DMS53 treated with DMSO at 0.1 percent for 48 hours (cell line): ENCODE results near the gene GSG1.

Experiments
- DNase-seq: peaks from one replicate; lab custom pipeline; 2025; ENCODE audit not compliant: unreplicated experiment; lab: John Stamatoyannopoulos, UW

Gene GSG1

GRCh38 chr12:13103391-13104033 lies at the start of gene GSG1:
Gene GSG1 (minus strand): TSS chr12:13103667. CDS start chr12:13103512, 155 bp downstream.
- DNase-seq, result no peak

DNA sequence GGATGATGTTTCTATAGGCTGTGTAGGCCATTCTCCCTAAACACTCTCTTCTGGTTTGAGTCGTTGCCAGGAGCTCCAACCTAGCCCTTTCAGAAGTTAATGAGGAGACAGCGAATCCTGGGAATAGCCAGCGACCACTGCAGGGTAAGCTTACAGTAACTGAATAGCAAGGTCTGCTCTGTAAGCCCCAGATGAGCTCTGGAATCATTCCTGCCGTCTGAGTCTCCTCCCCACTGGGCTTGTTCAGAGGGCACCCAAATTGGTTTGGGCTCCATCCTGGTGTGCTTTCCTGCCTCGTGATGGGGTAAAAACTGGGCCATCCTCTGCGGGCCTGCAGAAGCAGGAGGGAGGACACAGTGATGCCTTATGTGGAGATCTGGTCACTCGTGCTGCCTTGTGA lies 49.7 kb upstream of the GSG1 start:
- DNase-seq, result no peak

GRCh38 chr12:13152756-13153155 lies 49.3 kb upstream of the GSG1 start:
- no peak for DNase-seq

DNA sequence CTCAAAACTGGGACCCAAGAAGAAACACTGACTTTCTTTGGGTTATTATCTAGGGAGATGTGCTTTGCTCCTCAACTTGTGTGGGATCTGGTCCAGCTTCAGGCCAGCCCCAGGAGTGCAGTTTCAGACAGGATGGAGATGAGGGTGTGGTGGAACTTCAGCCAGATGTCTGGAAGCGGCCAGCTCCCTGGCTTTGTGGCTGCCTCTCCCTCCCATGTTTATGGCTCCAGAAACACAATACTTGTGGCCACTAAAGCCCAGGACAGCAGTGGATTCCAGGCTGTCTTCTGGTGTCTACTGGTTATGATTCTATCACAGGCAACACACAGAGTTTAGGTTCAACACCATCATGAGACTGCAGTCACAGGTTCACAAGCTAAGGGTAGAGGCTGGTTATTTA lies 48.8 kb upstream of the GSG1 start:
- no peak for DNase-seq

GRCh38 chr12:13149411-13149810 lies 45.9 kb upstream of the GSG1 start:
- DNase-seq, result no peak

DNA sequence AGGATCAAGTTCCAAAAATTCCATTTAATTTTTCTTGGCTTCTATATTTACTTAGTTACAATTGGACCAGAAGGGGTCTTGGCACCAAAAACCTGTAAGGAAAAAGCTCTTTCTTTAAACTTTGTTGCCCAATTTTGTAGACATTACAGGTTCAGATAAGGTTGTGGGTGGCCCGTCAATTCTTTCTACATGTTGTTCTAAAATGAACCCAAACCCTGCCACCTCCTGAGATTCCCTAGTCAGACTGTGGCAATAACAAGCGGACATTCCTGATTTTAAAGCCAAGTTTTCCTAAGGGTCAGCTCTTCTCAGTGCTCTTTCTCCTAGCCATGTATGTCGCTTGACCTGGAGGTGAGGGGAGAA lies 45.0 kb upstream of the GSG1 start:
- no peak for DNase-seq

DNA sequence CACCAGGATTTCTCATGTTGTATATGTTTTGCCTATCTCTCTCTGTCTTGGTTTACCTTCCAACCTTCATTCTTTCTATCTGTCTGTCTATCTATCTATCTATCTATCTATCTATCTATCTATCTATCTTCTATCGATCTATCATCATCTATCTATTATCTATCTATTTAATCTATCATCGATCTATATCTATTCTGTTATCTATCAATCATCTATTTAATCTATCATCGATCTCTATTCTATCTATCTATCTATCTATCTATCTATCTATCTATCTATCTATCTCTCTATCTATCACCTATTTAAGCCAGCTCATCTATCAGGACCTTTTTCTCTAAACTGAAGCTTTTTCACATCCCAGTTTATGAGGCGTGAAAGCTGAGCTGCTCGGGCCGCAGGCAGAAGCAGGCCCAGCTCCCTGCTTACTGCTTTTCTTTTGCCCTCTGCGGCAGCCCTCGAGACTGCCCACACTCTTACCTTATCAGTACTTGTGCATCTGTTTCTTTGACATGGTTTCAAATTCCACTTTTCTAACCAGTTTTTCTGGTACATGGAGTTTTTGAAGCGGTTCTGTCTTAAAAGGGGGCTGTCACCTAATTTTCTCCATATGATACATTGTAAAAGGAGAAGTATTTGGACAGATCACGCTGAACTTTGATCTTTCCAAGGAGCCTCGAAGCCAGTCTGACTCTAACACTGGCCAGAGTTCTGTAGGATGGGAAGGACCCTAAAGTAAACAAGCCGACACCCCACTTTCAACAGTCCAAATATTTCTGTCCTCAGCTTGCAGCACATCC lies 44.4 kb upstream of the GSG1 start:
- no peak for DNase-seq

DNA sequence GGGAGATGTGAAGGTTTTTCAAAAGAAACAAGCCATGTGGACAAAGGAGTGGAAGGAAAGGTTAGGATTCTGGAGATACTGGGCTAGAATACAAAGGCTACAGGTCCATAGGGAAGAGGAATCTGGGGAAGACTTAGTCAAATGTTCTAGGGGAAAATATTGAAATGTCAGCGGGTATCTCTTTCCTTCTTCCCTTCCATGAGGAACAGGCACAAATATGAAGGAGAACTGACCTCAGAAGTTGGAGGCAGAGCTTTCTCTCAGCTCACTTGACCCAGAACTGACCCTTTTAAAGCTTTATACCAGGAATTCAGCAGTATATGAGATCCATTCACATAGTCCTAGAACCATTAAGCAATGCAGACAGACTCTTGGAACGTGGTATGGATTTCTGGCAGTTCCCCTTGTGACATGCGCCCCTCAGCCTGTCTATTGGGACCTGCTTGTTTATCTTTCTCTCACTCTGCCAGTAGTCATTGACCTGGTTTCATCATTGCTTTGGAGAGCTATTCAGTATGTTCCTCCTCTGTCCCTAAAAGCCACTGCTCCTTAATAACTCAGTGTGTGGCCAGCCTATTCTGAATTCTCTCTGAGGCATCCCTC lies 43.0 kb upstream of the GSG1 start:
- DNase-seq, result no peak

DNA sequence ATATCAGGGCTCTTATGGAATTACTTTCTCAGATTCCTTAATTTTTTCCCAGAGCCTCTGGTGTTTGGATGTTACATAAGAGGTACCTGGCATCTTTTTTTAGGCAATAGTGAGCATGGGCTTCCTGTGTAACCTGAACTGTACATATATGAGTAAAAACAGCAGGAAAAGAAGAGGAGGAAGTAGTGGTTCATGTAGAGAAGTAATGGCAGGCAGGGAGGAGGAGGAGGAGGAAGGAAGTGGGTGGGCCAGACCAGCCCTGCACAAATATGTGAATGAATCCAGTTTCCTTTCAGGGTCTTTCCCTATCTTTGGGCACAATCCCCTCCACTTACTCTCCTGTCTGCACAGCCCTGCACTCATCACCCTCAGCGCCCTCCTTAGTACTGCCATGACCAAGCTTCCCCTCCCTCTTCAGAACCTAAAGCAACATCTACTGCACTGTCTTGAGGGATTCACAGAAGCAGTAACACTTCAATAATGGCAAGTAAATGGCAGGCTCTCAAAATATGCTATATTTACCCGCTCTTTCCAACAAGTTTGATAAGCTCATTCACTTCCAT lies 40.9 kb upstream of the GSG1 start:
- no peak for DNase-seq

- DNase-seq, result no peak
Measured at GRCh38 chr12:13142747-13143146, 39.3 kb upstream of the GSG1 start.

DNA sequence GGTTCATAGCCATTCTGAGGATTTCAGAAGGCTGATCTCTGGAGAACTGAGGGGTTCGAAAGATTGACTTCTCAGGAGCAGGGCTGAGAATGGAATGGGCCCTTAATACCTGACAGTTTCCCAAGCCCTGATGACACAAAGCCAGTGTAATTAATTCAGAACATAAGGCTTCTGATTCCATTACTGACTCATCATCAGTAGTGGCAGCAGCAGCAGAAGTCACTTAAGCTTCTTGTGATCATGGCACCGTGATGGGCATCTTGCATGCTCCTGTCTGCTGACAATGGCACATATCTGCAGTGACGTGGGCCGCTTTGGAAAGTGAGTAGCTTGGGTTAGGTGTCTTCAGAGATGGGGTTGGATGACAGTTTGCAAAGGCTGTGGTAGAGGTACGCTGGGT lies 38.2 kb upstream of the GSG1 start:
- DNase-seq, result no peak

- DNase-seq, result no peak
Measured at GRCh38 chr12:13135371-13136178, 32.1 kb upstream of the GSG1 start.

GRCh38 chr12:13133886-13134285 lies 30.4 kb upstream of the GSG1 start:
- no peak for DNase-seq

GRCh38 chr12:13130981-13131380 lies 27.5 kb upstream of the GSG1 start:
- no peak for DNase-seq

DNA sequence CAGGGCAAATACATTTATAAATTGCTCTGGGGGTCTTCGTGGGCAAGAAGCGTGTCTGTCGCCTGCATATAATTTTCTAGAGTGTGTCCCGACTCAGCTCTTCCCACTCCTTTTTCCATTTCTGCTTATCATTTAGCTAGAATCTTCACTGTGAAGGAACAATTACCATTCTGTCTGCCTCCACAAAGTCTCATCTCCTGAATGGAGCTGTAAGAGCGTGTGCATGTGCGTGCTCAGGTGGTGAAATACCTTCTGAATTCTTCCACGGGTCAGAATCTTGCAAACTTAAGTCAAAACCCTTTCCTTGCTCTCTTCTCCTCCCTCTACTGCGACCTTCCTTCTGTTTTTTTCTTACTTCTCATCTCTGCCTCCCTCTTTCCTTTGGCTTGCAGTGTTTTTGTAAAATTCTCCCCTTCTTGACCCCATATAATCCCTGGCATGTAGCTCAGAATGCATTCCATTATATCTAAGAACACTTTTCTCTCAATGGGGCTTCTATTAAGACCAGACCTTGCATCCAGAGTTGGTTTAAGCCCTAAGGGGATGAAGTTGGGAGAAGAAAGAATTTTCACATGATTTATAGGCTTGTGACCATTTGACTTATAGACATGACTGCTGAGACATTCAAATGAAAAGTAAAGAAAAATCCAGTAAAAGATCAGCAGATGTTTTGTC lies 25.0 kb upstream of the GSG1 start:
- no peak for DNase-seq

DNA sequence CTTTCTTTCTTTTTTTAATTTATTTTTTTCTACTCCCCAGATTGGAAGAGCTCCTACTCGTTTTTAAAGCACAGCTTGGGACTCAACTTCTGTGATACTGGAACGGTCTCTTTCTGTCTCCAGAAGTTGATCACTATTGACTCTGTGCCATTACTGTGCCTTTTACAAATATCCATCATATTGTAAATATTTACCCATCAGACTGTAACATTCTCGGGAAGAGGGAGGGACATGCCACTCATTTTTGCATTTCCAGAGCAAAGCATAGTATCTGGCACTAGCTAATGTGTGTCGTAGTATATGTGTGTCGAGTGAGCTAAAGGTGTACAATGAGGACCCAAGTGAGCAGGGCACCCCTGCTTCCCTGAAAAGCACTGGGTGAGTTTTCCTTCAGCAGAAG lies 24.0 kb upstream of the GSG1 start:
- peak; percentile 98 for DNase-seq

- DNase-seq, result no peak
Measured at GRCh38 chr12:13126494-13126893, 23.0 kb upstream of the GSG1 start.

DNA sequence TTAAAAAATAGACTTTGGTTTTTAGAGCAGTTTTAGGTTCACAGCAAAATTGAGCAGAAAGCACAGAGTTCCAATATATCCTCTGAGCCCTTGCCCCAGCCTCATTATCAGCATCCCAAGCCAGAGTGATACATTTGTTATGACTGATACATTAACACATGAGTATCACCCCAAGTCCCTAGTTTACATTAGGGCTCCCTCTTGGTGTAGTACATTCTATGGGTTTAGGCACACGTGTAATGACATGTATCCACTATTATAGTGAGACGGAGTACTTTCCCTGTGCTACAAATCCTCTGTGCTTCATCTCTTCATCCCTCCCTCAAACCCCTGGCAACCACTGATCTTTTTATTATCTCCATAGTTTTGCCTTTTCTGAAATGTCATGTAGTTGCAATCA lies 22.5 kb upstream of the GSG1 start:
- no peak for DNase-seq

- DNase-seq, result no peak
Measured at GRCh38 chr12:13124656-13125505, 21.4 kb upstream of the GSG1 start.

GRCh38 chr12:13121568-13121967 lies 18.1 kb upstream of the GSG1 start:
- no peak for DNase-seq
